NCI-H1105 (cell line): ENCODE measurements around the gene RAB11FIP4.
"Not testable (repeated sequence)": the region's sequence is repeated elsewhere in the genome, so short reads cannot be mapped to it uniquely, and the experiment has no call there.

ENCODE experiments used
- DNase-seq: peaks from one replicate; lab custom pipeline; 2025; lab: John Stamatoyannopoulos, UW

The RAB11FIP4 gene

DNA sequence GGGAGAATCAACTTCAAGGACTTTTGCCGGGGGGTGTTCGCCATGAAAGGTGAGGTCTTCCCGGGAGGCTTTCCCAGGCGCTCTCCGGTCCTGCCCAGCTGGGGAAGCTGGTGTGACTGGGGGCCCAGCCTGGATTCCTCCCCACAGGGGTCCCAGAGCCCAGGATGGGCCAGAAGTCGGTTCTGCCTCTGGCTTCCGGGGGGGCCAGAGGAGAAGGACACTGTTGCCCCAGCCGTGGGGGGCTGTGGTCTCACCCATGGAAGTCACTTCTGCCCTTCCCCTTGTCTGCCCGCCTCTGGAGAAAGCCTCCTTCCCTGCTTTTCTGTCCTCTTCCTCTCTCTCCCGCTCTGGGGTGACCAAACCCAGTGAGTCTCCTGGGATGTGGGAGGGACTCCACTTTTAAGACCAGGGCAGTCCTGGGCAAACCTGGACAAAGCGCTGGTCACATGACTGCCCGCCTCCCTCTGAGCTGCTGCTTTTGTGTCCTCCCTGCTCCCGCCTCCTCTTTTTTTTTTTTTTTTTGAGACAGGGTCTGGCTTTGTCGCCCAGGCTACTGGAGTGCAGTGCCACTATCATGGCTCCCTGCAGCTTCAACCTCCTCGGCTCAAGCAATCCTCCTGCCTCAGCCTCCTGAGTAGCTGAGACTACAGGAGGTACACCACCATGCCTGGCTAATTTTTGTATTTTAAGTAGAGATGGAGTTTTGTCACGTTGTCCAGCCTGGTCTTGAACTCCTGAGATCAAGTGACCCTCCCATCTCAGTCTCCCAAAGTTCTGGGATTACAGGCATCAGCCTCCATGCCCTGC, 40.6 kb downstream of the RAB11FIP4 start:
- peak; percentile 62 for DNase-seq

DNA sequence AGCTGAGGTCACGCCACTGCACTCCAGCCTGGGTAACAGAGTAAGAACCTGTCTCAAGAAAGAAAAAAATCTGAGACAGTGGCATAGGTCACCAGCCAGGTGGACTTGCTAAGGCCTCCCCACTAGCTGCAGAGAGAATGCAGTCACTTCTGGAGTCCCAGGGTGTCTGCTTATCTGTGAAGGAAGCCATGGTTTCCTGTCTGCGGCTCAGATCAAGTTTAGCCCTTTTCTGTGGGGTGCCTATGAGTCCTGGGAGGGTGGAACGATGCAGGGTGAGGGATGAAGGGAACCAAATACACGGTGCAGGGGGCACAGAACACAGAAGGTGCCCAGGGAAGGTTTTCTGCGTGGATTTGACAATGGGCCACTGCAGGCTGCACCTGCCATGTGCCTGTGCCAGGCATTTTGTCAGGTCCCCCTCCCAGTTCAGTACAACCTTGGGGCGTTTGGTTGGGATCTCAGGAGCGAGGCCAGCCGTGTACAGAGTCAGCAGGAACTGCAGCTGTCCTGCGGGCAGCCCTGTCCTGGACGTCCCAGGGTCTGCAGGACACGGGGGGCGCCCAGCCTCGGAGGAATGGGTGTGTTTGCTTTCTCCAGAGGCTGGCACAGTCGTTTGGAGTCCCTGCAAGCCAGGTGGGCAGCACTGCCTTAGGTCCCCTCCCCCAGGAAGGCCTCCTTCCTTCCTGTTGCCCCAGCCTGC, 41.8 kb downstream of the RAB11FIP4 start:
- no peak for DNase-seq

DNA sequence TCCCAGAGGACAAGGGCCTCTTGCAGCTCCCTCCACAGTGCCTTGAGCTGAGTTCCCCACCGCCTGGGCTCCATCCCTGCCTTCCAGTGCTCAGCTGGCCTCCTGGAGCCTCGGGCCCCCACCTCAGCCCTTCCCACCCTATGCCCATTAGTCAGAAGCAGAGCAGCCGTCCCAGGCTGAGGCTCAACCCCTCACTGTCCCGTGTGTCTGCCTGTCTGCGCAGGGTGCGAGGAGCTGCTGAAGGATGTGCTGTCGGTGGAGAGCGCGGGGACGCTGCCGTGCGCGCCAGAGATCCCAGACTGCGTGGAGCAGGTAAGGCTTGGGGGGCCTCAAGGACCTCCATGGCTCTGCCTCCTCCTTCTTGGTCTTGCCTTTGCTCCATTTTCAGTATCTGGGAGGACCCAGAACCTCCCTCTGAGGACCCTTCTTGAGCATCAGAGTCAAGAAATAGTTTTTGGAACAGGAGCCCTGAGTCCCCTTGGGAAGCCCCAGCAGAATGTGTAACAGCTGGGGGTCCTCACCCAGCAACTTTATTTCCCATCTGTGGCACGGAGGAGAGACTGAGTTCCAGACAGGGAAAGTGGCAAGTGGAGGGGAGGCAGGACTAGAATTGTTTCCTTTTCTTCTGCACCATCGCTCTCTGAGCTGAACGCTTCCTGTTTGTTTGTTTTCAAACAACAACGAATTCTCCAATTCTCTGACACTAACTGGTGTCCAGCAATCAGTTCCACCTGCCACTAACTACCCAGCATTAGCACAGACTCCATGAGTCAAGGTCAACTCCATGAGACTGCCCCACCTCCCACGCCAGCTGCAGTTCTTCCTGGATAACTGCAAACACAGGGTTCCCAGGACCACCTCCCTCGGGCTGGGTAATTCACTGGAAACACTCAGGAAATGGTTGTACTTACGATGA, 42.6 kb downstream of the RAB11FIP4 start:
- no peak for DNase-seq

- no peak for DNase-seq
These were observed 43.2 kb downstream of the RAB11FIP4 start for GRCh38 chr17:31434727-31435050.

DNA sequence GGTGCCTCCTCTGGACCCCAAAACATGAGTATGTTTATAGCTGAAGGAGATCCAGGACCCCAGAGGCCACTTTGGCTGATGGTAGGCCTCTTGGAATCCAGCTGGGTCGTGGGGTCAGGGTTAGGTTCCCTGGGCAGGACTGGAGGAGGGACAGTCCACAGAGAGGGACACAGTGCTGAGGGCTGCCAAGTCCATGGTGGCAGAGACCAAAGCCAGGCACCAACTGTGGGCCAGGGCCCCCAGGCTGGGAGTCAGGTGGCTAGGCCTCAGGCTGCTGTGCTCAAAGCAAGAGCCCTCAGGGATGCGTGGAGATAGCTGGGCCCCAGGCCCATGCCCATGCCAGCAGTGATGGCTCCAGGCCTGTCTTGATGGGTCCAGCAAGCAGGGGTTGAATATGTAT, 44.1 kb downstream of the RAB11FIP4 start:
- no peak for DNase-seq

- no peak for DNase-seq
These were observed 46.4 kb downstream of the RAB11FIP4 start for GRCh38 chr17:31437720-31438400.

DNA sequence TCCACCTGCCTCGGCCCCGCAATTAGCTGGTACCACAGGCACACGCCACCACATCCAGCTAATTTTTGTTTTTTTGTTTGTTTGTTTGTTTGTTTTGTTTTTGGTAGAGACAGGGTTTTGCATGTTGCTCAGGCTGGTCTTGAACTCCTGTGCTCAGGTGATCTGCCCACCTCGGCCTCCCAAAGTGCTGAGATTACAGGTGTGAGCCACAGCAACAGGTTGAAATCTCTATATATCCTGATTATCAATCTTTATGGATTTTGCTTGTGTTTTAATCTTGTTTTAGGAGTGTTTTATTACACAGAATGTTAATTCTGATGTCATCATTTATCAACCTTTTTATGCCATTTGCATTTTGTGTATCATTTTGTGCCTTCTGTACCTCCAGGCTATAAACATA, 48.2 kb downstream of the RAB11FIP4 start:
- no peak for DNase-seq

DNA sequence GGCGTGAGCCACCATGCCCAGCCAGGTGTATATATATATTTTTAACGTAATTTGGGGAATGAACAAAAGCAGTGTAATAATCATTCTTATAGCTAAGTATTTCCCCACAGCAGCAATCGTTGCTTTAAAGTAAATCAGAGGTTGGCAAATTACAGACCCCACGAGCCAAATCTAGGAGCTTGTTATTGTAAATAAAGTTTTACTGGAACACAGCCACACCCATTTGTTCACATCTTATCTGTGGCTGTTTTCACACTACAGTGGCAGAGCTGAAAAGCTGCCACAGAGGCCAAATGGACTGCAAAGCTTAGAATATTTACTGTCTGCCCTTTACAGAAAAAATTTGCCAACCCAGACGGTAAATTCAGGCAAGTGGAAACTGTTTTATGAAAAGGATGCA, 50.8 kb downstream of the RAB11FIP4 start:
- no peak for DNase-seq

- DNase-seq = not testable (repeated sequence)
These were observed 51.4 kb downstream of the RAB11FIP4 start for GRCh38 chr17:31442856-31443255.

DNA sequence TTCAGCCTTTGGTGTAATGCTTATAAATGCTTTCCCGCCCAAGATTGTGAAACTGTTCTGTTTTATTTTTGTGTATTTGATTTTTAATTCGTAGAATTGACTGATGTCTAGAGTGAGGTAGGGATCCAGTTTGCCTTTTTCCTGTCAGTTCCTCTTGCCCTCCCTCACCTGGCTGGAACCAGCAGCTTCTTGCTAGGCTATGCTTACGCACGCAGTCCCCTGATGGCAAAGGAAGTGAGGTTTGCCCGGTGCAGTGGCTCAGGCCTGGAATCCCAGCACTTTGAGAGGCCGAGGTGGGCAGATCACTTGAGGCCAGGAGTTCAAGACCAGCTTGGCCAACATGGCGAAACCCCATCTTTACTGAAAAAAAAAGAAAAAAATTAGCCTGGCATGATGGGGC, 51.9 kb downstream of the RAB11FIP4 start:
- no peak for DNase-seq

- no peak for DNase-seq
These were observed 52.6 kb downstream of the RAB11FIP4 start for GRCh38 chr17:31444026-31444425.

GRCh38 chr17:31446195-31446967, 54.9 kb downstream of the RAB11FIP4 start:
- no peak for DNase-seq

DNA sequence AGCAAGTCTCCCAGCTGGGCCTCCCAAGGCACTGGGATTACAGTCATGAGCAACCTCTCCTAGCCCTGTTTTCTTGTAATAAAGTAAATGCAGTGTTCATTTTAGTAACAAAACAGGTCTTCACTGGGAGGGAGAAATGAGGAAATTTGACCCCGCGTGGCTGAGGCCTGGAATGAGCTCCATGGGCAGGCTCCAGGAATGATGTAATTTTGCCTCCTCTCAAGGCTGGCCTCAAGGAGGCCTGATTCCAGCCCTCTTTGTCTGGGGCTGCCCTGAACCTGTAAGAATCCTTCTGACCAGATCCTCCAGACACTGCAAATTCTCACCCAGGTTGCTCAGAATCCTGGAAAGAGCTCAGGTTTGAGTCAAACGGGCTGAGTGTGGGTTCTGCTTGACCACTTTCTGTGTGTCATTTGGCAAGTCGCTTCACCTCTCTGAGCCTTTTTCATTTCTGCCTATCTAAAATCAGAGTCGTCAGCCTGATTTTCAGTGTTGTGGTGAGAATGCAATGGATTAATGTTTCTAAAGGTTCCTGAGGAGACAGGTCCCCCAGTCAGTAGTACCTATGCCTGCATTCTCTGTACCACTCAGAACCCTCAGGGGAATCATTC, 57.1 kb downstream of the RAB11FIP4 start:
- no peak for DNase-seq

GRCh38 chr17:31449111-31449510, 57.6 kb downstream of the RAB11FIP4 start:
- no peak for DNase-seq

DNA sequence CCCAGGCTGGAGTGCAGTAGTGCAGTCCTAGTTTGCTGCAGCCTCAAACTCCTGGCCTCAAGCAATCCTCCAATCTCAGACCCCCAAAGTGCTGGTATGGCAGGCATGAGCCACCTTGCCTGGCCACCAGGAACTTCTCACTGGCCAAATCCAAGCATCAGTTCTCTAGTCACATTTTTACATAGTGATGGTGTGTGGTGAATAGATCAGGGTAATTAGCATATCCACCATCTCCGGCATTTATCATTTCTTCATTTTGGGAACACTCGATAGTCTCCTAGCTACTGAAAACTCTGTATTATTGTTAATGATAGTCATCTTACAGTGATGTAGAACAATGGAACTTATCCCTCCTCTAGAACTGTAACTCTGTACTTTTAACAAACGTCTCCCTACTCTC, 58.3 kb downstream of the RAB11FIP4 start:
- DNase-seq = no peak

DNA sequence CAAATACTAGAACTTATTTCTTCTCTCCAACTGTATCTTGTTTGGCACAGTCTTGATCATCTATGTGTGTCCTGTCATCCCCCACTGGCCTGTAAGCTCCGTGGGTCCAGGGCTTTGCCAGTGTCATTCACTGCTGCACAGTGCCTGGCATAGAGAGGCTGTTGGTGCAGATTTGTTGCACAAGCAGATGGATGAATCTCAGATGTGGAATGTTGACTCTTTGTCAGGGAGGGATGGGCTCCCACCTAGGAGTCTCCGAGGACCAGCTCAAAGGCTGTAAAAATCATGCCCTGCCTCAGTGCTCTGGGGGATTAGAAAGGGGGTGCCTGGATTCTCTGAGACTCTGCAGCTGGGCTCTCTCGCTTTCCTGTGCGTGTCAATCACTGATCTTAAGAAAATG, 60.6 kb downstream of the RAB11FIP4 start:
- no peak for DNase-seq

DNA sequence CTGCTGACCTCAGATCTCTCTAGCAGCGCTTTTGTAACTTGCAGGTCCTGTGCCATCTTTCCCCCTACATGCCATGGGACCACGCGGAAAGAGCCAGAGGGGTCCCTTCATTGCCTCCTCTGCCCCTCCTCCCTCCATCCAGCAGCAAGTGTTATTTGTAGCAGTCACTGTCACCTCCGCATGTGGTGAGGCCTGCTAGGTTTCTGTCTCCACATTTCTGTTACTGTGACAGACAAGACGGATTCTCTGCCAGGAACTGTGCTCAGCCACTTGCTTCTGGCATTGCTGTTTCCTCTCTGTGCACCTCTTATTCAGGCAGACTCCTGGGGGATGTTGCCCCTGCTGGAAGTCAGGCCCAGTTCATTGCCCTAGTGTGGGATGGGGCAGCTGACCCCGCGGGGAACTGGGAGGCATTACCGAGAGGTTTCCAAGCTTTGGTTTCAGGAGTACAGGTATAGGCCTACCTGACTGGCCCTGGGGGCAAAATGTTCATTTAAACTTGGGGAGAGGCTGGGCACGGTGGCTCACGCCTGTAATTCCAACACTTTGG, 61.2 kb downstream of the RAB11FIP4 start:
- DNase-seq = no peak

DNA sequence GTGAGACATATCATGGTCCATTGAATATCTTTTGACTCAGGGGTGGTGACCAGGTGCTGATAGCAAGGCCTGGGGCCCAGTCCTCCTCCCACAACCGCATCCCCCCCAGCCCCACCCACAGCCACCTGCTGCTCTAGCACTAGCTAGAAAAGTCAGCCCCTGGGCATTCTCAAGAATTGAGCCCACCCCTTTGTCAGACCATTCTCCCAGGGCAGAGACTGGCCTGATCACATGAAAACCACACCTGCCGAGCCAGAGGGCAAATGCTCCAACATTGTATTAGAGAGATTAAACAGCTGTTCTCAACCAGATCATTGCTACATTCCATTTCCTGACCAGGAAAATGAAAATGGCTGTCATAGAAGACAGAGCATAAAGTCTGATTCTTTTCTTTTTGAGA, 62.4 kb downstream of the RAB11FIP4 start:
- DNase-seq = no peak

DNA sequence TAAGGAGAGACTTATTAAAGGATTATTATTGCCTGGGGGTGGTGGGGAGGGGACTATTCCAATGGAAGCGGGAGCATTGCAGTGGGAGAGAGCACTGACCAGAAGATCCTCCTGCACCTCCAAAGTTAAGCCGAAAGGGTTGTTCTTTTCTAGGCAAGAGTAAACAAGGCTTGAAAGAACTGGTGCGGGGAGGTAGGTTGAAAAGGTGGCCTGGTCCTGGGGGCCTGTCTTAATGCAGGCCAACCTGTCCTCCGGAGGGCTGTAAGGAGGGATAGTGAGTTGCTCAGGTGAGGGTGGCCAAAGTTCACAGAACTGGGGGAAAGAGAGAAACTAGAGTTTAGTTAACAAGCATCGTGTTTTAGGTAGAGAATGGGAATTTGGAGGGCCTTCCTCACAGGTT, 65.3 kb downstream of the RAB11FIP4 start:
- no peak for DNase-seq

- DNase-seq = no peak
These were observed 66.1 kb downstream of the RAB11FIP4 start for GRCh38 chr17:31457391-31458234.
